Right kidney (tissue), 1 donor: ENCODE results near the gene NOG.

Source experiments
- DNase-seq: peaks from one replicate; pipeline ENCODE4 v3.0.0-alpha.2; 2016

The NOG gene

DNA sequence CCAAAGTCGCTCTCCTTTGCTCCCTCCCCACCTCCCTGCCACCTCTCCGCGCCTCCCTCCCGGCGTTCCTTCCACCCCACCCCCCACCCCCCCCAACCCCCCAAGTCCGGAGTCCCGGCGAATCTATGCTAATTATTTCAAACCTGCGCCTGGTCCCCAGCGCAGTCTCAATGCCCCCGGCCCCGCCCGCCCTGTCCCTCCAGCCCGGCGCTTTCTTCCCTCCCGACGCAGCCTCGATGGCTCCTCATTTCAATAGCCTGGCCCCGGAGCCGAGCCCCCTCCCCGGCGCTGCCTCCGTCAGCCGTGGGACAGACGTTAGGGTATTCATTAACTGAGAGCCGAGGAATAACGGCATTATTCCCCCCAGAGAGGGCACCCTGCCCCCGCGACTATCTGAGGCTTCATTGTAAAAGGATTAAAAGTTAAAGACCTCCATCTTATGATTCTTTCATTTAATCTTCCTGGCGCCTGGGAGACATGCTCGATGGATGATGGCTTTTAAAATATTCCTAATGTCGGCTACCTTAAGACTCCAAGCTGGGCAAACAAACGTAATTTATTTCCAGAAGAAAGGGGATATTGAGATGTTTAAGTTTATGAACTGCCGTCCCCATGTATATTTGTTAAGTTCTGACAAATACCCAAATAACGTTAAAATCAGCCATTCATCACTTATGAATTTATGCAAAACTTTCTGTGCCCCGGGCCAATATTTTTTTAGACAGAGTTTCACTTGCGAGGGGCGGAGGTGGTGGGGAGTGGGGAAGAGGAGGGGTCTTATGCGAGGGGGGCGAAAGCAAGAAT, 3.4 kb downstream of the NOG start:
- DNase-seq: peak; percentile 56

DNA sequence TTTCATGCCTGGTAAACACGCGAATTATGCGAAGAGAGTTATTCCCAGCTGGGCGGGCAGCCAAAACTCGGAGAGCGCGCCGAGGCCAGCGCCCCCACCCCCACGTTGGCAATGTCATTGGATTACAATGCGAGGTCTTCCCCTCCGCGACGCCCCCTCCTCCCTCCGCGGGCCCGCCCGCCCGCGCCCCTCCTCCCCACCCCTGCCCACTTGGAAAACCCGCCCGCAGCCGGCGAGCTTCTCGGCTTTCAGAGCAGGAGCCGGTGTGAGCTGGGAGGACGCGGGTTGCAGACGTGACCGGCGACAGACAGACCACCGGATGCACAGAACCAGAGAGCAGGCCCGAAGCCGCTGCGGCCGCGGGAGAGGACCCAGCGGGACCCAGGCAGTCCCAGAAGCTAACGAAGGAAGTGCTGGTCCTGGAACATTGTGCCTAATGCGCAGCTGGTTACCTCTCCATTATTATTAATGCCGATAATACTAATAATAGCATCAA, 4.0 kb downstream of the NOG start:
- DNase-seq: peak; percentile 41

DNA sequence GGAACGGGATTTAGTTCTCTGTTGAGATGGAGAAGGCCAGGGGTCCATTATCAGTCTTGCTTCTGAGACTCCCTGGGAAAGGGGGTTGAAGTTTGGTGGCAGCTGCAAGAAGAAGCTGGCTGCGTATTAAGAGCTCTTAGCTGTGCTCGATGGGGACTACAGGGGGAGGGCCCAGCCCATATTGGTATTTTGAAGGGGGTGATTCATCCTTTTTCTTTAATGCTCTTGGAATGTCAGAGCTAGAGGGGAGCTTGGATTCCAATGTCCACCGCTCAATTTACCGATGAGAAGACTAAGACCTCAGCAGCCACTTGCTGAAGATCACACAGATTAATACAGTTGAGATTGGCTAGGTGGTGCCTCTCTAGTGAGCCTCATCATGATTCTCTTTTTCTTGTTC, 5.0 kb downstream of the NOG start:
- no peak for DNase-seq

DNA sequence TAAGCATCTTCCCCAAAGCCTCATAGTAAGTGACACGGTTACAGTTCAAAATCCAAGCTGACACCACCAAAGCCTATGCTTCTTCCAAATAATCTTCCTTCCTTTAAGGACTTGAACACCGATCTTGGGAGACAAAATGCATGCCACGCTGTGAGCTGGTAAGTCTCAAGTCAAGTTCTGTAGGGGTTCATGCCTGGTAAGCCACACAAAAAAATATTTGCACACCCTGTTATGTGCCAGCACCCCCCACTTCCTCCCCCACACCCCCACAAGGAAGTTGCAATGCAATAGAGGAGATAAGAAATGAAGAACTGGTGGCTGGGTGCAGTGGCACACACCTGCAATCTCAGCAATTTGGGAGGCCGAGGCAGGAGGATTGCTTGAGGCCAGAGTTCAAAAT, 5.6 kb downstream of the NOG start:
- DNase-seq: no peak

DNA sequence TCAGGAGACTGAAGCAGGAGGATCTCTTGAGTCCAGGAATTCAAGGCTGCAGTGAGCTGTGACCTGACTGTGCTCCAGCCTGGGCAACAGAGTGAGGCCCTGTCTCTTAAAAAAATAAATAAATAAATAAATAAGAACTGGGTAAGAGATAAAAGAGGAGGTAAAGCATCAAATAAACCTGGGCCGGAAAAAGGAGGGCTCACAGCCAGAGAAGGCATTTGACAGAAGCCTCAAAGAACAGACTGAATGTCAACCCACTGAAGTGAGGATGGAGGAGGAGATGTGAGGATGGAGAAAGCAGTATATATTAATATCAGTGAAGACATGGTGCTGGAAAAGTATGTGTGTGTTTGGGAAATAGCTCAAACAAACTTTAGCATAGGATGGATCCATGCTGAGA, 6.1 kb downstream of the NOG start:
- DNase-seq: no peak

DNA sequence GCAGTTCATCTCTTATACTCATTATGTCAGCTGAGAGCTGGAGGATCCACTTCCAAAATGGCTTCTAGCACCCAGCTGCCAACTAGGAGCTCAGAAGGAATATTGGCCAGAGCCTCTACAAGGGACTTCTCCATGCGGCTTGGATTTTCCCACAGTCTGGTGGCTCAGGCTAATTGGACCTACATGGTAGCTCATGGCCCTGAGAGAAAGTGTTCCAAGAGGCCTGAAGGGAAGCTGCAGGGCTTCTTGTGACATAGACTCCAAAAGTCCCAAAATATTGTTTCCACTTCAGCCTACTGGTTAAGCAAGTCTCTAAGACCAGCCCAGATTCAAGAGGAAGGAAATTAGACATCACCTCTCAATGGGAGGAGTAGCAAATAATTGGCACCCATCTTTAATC, 6.8 kb downstream of the NOG start:
- no peak for DNase-seq

DNA sequence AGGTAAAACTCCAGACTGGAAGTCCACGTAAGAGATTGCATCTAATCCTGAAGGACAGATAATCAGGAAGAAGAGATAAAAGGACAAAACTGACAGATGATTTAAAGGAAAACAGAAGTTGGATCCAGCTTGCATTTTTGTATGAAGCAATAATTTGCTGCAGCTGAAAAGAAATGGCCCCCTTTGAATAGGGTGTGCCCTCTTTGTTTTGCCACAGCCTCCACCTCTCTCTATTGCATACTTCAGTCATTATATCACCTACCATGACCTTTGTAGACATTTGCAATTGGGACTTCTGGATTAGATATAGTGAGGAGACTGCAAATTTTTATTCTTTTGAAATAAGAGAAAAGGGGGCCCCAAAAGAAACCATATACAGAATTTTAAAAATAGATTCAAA, 8.1 kb downstream of the NOG start:
- no peak for DNase-seq

DNA sequence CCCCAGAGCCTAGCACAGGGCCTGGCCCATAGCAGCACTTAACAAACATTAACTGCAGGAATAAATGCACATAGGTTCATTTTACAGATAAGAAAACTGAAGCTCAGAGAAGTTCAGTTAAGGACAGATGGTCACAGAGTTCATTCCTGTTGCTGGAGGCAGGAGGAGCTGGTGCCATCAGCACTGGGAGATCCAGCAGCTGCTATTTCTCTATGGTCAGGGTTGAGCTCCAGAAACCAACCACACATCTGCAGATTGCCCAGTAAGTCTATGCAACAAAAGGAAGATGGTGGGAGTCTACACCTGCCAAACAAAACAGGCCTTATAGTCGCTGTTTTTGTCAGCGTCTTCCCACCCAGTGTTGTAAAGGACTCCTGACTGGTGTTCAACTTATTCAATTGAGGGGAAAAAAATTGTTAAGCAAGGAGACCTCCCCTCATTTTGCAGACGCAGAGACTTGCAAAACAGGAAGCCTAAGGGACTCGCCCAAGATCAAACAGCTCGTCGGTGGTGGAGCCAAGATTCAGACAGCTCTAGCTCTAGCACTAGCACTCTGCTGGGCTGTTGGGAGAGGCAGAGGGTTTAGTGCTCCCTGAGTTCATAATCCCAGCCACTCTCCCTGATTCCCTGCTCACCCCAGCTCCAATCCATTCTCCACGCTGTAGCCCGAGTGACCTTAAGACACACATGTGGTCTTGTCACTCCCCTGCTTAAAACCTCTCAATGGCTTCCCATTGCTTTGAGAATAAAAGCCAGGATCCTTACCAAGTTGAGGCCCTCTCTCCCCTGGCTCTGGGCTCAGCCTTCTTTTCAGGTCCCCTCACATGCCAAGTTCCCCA, 9.0 kb downstream of the NOG start:
- no peak for DNase-seq

DNA sequence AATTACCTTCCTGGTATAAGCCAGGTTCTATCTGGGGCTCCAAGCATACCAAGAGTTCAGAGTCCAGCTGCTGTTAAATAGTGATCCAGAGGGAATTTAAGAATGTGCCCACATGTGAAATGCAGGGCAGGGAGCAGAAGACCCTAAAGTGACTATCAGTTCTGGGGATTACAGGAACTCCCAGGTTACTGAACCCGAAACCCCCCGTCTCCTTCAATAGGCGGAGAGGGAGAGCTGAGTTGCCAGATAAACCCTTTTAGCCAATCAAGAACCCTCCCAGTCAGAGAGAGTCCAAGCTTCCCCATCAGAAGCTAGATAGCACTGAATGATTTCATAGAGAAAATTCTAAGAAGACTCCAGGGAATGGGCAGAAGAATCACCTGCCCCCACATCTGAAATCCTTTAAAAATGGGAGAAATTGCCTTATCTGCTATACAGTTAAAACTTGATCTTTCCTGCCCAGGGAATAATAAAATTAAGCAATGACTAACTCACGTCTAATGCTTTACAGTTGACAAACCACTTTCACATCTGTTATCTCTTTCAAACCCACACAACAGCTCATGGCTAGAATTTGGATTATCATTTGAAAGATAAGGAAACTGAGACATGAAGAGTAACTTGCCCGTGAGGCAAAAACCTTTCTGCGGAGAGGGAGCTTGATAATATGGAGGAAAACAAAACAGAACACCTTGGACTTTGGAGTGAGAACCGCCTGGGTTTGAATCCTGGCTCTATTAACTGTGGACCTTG, 10.2 kb downstream of the NOG start:
- DNase-seq: no peak

DNA sequence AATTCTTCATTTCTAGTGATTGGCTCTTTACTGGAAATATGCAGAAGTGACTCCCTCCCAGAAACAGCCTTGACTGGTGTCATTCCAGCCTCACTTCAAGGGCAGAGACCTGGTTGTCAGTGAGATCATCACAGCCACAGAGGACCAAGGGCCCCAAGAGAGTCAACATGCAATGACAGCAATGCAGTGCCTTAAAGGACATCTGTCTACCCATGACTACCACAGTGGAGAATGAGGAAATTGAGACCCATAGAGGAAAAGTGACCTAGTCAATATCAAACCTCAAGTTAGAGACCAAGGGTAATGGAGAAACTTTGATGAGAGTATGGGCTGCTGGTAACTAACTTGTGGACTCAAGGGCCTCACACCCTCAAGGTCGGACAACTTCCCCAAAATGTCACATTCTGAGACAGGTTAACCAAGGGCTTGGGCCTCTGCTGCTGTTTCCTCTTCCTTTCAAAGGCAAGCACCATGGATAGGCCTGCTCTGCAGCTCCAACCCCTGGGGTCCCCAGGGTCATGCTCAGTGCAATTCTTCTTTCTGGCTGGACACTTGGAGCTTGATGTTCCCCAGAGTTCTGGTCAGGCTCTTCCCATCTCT, 11.3 kb downstream of the NOG start:
- no peak for DNase-seq

DNA sequence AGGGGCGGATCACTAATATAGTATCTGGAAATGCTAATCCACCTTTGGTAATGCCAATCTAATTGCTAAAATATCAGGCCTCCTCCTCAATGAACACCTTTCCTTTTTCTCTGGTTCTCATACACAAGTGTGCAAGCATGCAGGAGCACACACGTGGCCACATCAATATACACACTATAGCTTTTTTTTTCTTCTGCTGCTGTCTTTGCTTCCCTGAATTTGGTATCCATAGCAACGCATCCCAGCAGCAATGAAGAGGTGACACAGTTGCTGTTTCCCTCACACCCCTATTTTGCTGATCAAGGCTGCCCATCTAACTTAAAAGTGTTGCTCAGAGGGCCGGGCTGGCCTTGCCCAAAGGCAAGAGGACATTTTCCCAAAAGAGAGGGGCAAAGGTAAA, 15.4 kb downstream of the NOG start:
- DNase-seq: no peak

DNA sequence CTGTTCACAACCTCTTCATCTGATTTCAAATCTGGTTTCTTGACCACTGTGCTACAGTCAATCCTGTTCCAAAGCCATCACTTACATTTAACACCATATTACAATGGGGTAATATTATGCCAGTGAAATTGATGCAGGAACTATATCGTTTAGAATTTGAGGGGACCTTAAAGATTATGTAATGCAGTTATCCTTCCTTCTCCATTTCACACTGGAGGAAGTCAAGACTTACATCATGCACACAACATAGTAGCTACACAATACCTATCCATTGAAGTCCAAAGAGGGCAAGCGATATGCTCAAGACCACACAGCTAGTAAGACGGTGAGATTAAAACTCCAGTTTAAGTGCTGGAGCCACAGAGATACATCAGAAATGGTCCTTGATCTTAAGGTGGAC, 16.8 kb downstream of the NOG start:
- no peak for DNase-seq

DNA sequence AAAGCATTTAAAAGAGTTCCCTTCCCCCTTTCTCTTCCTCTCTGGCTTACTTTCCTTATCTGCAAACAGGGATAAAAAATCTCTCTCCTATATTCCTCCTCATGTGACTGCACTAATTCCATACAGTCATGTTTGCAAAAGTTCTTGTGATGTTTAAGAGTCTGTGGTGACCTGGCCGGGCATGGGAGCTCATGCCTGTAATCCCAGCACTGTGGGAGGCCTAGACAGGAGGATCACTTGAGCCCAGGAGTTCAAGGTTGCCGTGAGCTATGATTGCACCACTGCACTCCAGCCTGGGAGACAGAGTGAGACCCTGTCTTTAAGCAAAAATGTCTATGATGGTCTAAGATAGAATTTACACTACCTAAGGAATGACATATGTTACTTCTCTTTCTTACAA, 19.6 kb downstream of the NOG start:
- no peak for DNase-seq

DNA sequence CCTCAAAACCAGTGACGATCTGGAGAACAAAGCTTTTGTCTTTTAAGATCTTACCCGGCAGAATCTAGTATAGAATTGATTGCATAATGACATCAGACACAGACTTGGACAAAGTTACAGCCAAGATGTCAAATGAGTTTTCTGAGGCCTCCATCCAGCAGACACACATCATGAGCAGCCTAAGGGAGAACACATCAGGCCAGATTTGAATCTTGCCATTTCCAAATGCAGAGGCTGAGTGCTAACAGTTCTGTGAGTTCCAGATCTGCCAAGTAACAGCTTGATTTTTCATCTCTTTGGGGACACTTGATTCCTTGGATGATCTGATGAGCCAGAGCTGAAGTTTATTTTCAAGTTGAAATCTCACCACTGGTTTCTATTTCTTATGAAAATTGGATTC, 21.0 kb downstream of the NOG start:
- no peak for DNase-seq

DNA sequence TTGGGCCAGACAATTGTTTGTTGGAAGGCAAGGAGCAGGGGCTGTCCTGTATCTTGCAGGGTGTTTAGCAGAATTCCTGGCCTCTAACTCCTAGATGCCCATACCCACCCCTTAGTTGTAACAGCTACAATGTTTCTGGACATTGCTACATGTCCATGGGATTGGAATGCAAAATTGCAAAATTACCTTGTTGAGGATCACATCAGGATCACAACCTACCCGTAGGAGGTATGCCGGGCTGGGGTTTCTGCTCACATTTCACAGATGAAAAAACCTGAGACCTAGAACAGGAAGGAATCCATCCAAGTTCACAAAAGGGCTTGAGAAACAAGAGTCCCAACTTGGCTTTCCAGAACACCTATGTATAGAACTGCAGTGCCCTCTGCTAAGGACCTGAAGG, 22.7 kb downstream of the NOG start:
- no peak for DNase-seq

DNA sequence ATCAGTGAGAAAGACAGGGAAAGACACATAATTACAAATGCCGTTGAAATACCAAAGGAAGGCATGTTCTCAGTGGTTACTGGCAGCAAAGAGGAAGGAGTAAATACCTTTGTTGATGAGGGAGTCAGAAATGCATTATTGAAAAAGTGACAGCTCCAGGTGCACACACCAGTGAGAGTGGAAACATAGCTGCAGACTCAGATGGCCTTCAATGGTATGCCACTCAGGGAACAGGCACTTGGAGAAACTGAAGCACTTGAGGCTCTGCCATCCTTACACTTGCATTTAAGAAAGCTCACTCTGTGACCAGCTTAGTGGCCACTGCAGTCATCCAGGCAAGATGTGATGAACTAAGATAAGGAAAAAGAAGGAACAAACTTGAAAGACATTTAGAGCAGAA, 29.9 kb downstream of the NOG start:
- DNase-seq: no peak

DNA sequence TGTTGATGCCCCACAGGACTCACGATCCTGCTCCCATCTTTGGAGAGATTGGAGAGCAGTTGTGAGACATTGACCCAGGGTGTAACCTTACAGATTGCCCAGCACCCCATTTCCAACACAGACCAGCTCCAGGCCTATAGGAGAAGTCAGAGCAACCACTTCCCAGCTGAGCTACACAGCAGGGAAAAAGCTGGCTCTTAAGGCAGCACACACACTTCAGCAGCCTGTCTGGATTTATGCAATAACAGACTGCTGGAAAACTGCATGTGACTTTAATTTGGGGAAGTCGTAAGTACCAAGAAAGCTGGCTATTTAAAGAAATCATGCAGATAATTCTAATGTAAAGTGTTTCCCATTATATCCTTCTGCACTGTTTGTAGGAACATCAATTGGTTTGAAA, 30.8 kb downstream of the NOG start:
- no peak for DNase-seq

DNA sequence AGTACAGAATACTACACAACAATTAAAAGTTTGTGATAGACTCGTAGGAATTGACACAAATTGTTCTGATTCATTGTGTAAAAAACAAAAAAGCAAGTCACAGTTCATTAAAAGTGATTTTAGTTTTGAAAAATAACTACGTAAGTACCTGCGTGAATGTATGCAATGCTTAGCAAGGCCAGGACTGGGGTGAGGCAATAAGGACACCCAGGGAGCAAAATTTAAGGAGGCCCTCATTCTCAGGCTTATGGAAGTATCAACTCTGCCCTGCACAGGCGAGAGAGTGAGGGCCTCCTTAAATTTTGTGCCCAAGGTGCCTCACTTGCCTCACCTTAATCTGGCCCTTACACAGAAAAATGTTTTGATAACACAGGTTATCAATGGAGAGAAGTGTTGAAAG, 31.4 kb downstream of the NOG start:
- DNase-seq: no peak

DNA sequence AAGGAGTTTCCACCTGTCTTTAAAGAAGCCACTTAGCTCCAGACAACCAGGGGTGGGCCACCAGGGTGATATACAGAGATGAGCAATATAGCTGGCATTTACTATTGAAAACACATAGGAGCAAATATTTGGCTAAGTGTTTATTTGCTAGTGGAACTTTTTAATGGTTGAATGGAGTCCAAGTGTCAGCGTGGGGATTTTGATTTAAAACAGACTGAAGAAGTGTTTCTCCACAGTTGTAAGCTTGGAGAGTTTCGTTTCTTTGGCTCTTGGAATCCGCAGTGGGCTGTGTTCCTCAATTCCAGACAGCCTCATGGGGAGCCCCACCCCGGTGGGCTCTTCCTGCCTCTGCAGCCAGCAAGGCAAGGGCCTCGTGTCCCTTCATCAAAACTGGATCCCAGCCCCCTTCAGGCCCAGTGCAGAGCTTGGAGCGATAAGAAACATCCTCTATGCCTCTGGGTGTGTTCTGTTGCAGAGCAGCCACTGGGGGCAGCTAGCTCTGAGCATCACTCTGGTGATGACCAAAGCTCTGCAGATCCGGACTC, 36.1 kb downstream of the NOG start:
- DNase-seq: no peak

DNA sequence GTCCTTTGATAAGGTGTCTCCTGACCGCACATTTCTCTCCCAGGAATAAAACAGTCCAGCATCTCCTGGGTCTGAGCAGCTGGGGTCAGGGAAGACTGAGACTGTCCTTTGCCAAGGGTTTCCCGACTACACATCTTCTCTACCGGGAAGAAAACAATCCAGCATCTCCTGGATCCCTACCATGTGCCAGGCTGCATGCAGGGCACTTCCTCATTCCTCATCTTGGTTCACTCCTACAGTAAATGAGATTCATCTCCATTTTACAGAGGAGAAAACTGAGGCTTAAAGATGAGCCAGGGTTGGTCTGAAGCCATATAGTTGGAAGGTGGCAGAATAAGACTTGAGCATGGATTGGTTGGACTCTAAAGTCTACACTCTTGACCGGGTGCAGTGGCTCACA, 36.7 kb downstream of the NOG start:
- no peak for DNase-seq

DNA sequence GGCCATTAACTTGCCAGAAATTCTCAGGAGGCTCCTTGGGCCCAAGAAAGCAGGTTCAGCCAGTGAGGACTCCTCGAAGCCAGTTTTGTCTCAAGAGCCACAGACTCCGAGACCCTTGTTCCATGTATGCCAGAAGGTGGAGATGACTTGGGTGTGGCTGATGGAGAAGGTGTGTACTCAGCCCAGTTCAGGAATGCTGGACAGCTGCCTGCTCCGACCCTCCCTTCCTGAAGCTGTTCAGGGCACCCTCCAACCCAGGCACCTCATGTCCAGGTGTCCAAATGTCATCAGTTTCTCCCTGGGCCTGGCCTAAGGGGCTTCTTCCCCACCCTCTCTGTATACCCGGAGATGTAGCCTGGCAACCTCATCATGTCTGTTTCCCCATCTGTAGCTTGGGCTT, 40.2 kb downstream of the NOG start:
- DNase-seq: no peak

DNA sequence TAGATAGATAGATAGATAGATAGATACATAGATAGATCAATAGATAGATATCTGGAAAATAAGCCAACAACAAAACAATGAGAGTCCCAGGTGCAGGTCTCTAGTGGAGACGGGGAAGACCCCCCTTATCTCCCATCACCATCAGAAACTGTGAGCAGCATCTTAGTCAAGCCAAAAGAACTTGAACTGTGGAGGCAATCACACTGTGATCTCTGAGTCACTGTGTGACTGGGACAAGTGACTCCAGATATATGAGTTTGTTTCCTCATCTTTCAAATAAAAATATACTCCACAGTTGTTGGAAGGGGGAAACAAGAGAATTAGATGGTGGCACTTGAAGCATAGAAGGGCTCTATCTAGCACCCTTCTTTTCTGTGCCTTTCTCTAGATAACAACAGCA, 42.1 kb downstream of the NOG start:
- no peak for DNase-seq
